HG03442 (cell line): ENCODE results near the gene C5AR2.
"Not testable (repeated sequence)": the region's sequence is repeated elsewhere in the genome, so short reads cannot be mapped to it uniquely, and the experiment has no call there.

Experiments used
- ATAC-seq: cut with Tn5 transposase; IDR thresholded peaks from one replicate; pipeline ENCODE4 v1.9.1; 2021; ENCODE audit warnings: mild to moderate bottlenecking, moderate library complexity; ENCODE audit not compliant: unreplicated experiment

Gene C5AR2

GRCh38 chr19:47383890-47384289 is 51.9 kb downstream of the C5AR2 start:
- not testable (repeated sequence) for ATAC-seq

DNA sequence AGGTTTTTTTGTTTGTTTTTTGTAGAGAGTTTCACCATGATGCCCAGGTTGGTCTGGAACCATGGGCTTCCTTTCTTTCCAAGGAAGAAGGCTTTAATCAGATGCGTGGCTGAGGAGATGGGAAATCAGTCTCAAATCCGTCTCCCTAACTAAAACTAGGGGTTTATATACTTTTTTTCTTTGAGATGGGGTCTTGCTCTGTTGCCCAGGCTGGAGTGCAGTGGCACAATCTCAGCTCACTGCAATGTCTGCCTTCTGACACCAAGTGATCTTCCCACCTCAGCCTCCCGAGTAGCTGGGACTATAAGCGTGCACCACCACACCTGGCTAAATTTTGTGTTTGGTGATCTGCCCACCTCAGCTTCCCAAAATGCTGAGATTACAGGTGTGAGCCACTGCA is 52.6 kb downstream of the C5AR2 start:
- not testable (repeated sequence) for ATAC-seq

DNA sequence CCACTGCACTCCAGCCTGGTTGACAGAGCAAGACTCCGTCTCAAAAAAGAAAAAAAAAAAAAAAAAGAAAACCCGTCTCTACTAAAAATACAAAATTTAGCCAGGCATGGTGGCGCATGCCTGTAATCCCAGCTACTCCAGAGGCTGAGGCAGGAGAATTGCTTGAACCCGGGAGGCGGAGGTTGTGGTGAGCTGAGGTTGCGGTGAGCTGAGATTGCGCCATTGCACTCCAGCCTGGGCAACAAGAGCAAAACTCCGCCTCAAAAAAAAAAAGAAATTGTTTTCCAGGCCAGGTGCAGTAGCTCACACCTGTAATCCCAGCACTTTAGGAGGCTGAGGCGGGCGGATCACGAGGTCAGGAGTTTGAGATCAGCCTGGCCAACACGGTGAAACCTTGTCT is 54.6 kb downstream of the C5AR2 start:
- ATAC-seq: not testable (repeated sequence)

DNA sequence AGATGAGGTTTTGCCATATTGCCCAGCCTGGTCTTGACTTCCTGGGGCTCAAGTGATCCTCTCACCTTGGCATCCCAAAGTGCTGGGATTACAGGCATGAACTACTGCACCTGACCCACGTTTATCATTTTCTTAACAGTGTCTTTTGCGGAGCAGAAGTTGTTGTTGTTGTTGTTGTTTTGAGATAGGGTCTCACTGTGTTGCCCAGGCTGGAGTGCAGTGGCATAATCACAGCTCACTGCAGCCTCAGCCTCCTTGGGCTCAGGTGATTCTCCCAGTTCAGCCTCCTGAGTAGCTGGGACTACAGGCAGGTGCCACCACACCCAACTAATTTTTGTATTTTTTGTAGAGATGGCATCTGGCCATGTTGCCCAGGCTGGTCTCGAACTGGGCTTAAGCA is 55.6 kb downstream of the C5AR2 start:
- ATAC-seq: not testable (repeated sequence)

- ATAC-seq: not testable (repeated sequence)
Observed at GRCh38 chr19:47388721-47389120, 56.7 kb downstream of the C5AR2 start.

GRCh38 chr19:47389150-47389556 is 57.2 kb downstream of the C5AR2 start:
- no peak for ATAC-seq

- ATAC-seq: no peak
Observed at GRCh38 chr19:47390533-47391488, 58.8 kb downstream of the C5AR2 start.

GRCh38 chr19:47391510-47392223 is 59.7 kb downstream of the C5AR2 start:
- no peak for ATAC-seq
